Measurements from ENCODE around the gene SLC8A3. TPM values are rescaled to one million over a fixed set of nuclear protein-coding genes. Genes with fewer than 3 reads are reported as not detected.

The SLC8A3 gene
- total RNA-seq, 2 donors from 2014 or later, result under 0.01 to 0.66 TPM

GRCh38 chr14:70168406-70168805 lies 20.3 kb downstream of the SLC8A3 start:
- Histone ChIP-seq H3K9me3 (no peaks in the 10 kb centered on the region), H3K27ac (no peak overlapping the region), H3K4me3 (no peak overlapping the region), H3K27me3 (no peaks in the 10 kb centered on the region), H3K36me3 (replicated peaks in 1 of 2; ENCODE audit: insufficient read depth in 1 of 2, low read depth in 2 of 2) (no peaks in the 10 kb centered on the region), H3K4me1 (no peaks in the 10 kb centered on the region)
- WGBS, 2 donors, result 79 to 87% methylated on average over 4 of the region's 4 CpGs
- ATAC-seq, result no peak
- intact Hi-C loops (cut with DNase I), result no loop called here
- TF ChIP-seq POLR2A (IDR thresholded peaks at IDR 0.05) (no peak), CTCF (IDR thresholded peaks at IDR 0.05) (no peak)
- DNase-seq, result no peak

GRCh38 chr14:70166530-70167203 lies 22.1 kb downstream of the SLC8A3 start:
- Histone ChIP-seq H3K4me3 (no peak overlapping the region), H3K27ac (no peak overlapping the region), H3K36me3 (replicated peaks in 1 of 2; ENCODE audit: insufficient read depth in 1 of 2, low read depth in 2 of 2) (no peaks in the 10 kb centered on the region), H3K9me3 (no peaks in the 10 kb centered on the region), H3K4me1 (no peaks in the 10 kb centered on the region), H3K27me3 (no peaks in the 10 kb centered on the region)
- intact Hi-C loops (cut with DNase I), result no loop called here
- DNase-seq, result no peak
- TF ChIP-seq CTCF (IDR thresholded peaks at IDR 0.05) (no peak), POLR2A (IDR thresholded peaks at IDR 0.05) (no peak)
- ATAC-seq, result no peak
- 83 to 87% methylated on average over 9 of the region's 9 CpGs for WGBS, 2 donors

- H3K36me3 ChIP-seq (replicated peaks in 1 of 2; ENCODE audit: insufficient read depth in 1 of 2, low read depth in 2 of 2), result no peaks in the 10 kb centered on the region
- no peak overlapping the region for H3K27ac ChIP-seq
- 66 to 67% methylated on average over 4 of the region's 4 CpGs for WGBS, 2 donors
- H3K4me1 ChIP-seq, result no peaks in the 10 kb centered on the region
- no peak overlapping the region for H3K4me3 ChIP-seq
- no peak for ATAC-seq
- intact Hi-C loops (cut with DNase I), result no loop called here
- no peak for DNase-seq
- TF ChIP-seq POLR2A (IDR thresholded peaks at IDR 0.05), result no peak
- no peak for TF ChIP-seq CTCF (IDR thresholded peaks at IDR 0.05)
- no peaks in the 10 kb centered on the region for H3K9me3 ChIP-seq
- no peaks in the 10 kb centered on the region for H3K27me3 ChIP-seq
Observed at GRCh38 chr14:70162358-70162757, 26.4 kb downstream of the SLC8A3 start.

- DNase-seq, result no peak
- H3K4me1 ChIP-seq, result no peaks in the 10 kb centered on the region
- 71 to 85% methylated on average over 3 of the region's 3 CpGs for WGBS, 2 donors
- H3K27me3 ChIP-seq, result no peaks in the 10 kb centered on the region
- no peak overlapping the region for H3K27ac ChIP-seq
- no peaks in the 10 kb centered on the region for H3K36me3 ChIP-seq (replicated peaks in 1 of 2; ENCODE audit: insufficient read depth in 1 of 2, low read depth in 2 of 2)
- no peak overlapping the region for H3K4me3 ChIP-seq
- ATAC-seq, result no peak
- no peak for TF ChIP-seq CTCF (IDR thresholded peaks at IDR 0.05)
- no peaks in the 10 kb centered on the region for H3K9me3 ChIP-seq
- intact Hi-C loops (cut with DNase I), result no loop called here
Observed at GRCh38 chr14:70156592-70156991, 32.2 kb downstream of the SLC8A3 start.

GRCh38 chr14:70152704-70153103 lies 36.0 kb downstream of the SLC8A3 start:
- no peaks in the 10 kb centered on the region for H3K4me1 ChIP-seq
- DNase-seq (no peak), ATAC-seq (no peak)
- no peaks in the 10 kb centered on the region for H3K27me3 ChIP-seq
- H3K9me3 ChIP-seq, result no peaks in the 10 kb centered on the region
- H3K27ac ChIP-seq, result no peak overlapping the region
- WGBS, 2 donors, result 52 to 67% methylated on average over 3 to 4 of the region's 4 CpGs
- H3K36me3 ChIP-seq (replicated peaks in 1 of 2; ENCODE audit: insufficient read depth in 1 of 2, low read depth in 2 of 2), result no peaks in the 10 kb centered on the region
- intact Hi-C loops (cut with DNase I), result no loop called here
- no peak for TF ChIP-seq CTCF (IDR thresholded peaks at IDR 0.05)
- TF ChIP-seq POLR2A (IDR thresholded peaks at IDR 0.05), result no peak
- no peak overlapping the region for H3K4me3 ChIP-seq
